HCT116 (cell line): ENCODE results near the gene SORCS2. TPM values are rescaled to one million over a fixed set of nuclear protein-coding genes. Genes with fewer than 3 reads are reported as not detected.

Experiments used
- ATAC-seq: fragments of 200-7000 bp; cut with Tn5 transposase; 2 replicates; pipeline ENCODE4 v1.9.1; 2020; ENCODE audit warnings: mild to moderate bottlenecking, moderate library complexity
- BruUV-seq: library from RNA; stranded (reverse); fragments of 400-500 nt; replicated peaks from 2 replicates; lab custom pipeline; 2021; lab: Mats Ljungman, UMichigan
- CTCF ChIA-PET: fragments of 300-600 bp; sonication (Branson Sonifier 250); formaldehyde crosslinking; loops from one replicate; lab custom pipeline; 2021; ENCODE audit warnings: antibody characterized with exemption; lab: Charles Lee
- POLR2A ChIA-PET: fragments of 300-600, 350-600 bp; sonication (Branson Sonifier 250); formaldehyde crosslinking; loops from one replicate; lab custom pipeline; 2021; ENCODE audit warnings: antibody characterized with exemption; lab: Charles Lee
- RAD21 ChIA-PET, 2 experiments: fragments of 300-600 bp; sonication (Branson Sonifier 250); formaldehyde crosslinking; loops; one replicate each; lab custom pipeline; 2023; ENCODE audit warnings: low total read pairs in 2 of 2; ENCODE audit not compliant: uncharacterized antibody in 2 of 2, unreplicated experiment in 2 of 2, low non-redundant PET in 1 of 2; lab: Charles Lee
- DNase-seq: peaks from one replicate; pipeline ENCODE4 v3.0.0-alpha.2; 2010; ENCODE audit warnings: low read depth, low spot score
- H2AFZ ChIP-seq: fragments of 200-600 bp; shearing (Covaris generic), sonication (generic); 2 replicates; pipeline ENCODE4 v1.6.1; 2017; ENCODE audit warnings: low read depth, mixed run types, mixed read lengths, antibody characterized with exemption, low read length; ENCODE audit not compliant: poor library complexity, severe bottlenecking
- H3K27ac ChIP-seq: 2 replicates; pipeline ENCODE4 v1.5.1; 2012; ENCODE audit warnings: low read depth, low read length
- H3K27me3 ChIP-seq: fragments of 200-600 bp; sonication (generic); 2 replicates; pipeline ENCODE4 v1.6.1; 2016; ENCODE audit warnings: mixed run types, low read length, mixed read lengths; ENCODE audit not compliant: insufficient read depth
- H3K36me3 ChIP-seq, 2 experiments: fragments of 200-500 bp in 1 of 2; fragments of 200-600 bp in 1 of 2; sonication (Bioruptor generic) in 1 of 2; sonication (generic) in 1 of 2; 2 replicates each; pipeline versions ENCODE4 v1.5.1 to v1.6.1; 2014 to 2016; ENCODE audit warnings: low read length in 2 of 2, inconsistent platforms in 1 of 2, mixed read lengths in 1 of 2, mixed run types in 1 of 2; ENCODE audit not compliant: insufficient read depth in 2 of 2, control insufficient read depth in 1 of 2
- H3K4me1 ChIP-seq, 2 experiments: fragments of 200-600 bp in 1 of 2; sonication (generic) in 1 of 2; 2 replicates each; pipeline versions ENCODE4 v1.5.1 to v1.6.1; 2012 to 2017; ENCODE audit warnings: low read length in 2 of 2, inconsistent platforms in 1 of 2, mild to moderate bottlenecking in 1 of 2, mixed read lengths in 1 of 2, mixed run types in 1 of 2, moderate library complexity in 1 of 2; ENCODE audit not compliant: insufficient read depth in 2 of 2, control insufficient read depth in 1 of 2
- H3K4me2 ChIP-seq: fragments of 200-600 bp; sonication (generic); 2 replicates; pipeline ENCODE4 v1.6.1; 2017; ENCODE audit warnings: mixed run types, low read length, mixed read lengths
- H3K4me3 ChIP-seq, 2 experiments: fragments of 200-600 bp in 1 of 2; sonication (generic) in 1 of 2; replicated peaks in 1 of 2; 2 replicates each; pipeline ENCODE4 v1.5.1; 2011 to 2016; ENCODE audit warnings: low read length in 2 of 2, control low read depth in 1 of 2, low read depth in 1 of 2, mild to moderate bottlenecking in 1 of 2, mixed read lengths in 1 of 2, mixed run types in 1 of 2
- H3K79me2 ChIP-seq: fragments of 200-600 bp; sonication (generic); 2 replicates; pipeline ENCODE4 v1.6.1; 2017; ENCODE audit warnings: mild to moderate bottlenecking, mixed run types, low read length, moderate library complexity, mixed read lengths; ENCODE audit not compliant: insufficient read depth
- H3K9ac ChIP-seq: fragments of 200-600 bp; sonication (generic); 2 replicates; pipeline ENCODE4 v1.6.1; 2016; ENCODE audit warnings: low read length, mixed read lengths
- H3K9me2 ChIP-seq: fragments of 200-600 bp; sonication (generic), shearing (Covaris generic); 2 replicates; pipeline ENCODE4 v1.6.1; 2017; ENCODE audit warnings: mixed run types, mild to moderate bottlenecking, moderate library complexity; ENCODE audit not compliant: insufficient read depth
- H3K9me3 ChIP-seq, 2 experiments: fragments of 200-500 bp in 1 of 2; fragments of 200-600 bp in 1 of 2; sonication (Bioruptor generic) in 1 of 2; sonication (generic) in 1 of 2; 2 replicates each; pipeline ENCODE4 v1.6.1; 2014 to 2017; ENCODE audit warnings: low read length in 2 of 2, mixed read lengths in 2 of 2, inconsistent platforms in 1 of 2, low read depth in 1 of 2, mild to moderate bottlenecking in 1 of 2, mixed run types in 1 of 2, moderate library complexity in 1 of 2; ENCODE audit not compliant: control insufficient read depth in 1 of 2, insufficient read depth in 1 of 2
- H4K20me1 ChIP-seq: fragments of 200-600 bp; sonication (generic), shearing (Covaris generic); 2 replicates; pipeline ENCODE4 v1.6.1; 2017; ENCODE audit warnings: mixed run types, mild to moderate bottlenecking, moderate library complexity; ENCODE audit not compliant: insufficient read depth
- CEBPB ChIP-seq: IDR thresholded peaks from 2 replicates; pipeline ENCODE4 v1.6.1; 2012; ENCODE audit warnings: low read depth
- EZH2 ChIP-seq: fragments of 200-600 bp; sonication (generic); IDR thresholded peaks from 2 replicates; pipeline ENCODE4 v1.6.1; 2017; ENCODE audit warnings: antibody characterized with exemption, mixed run types
- FOSL1 ChIP-seq: IDR thresholded peaks from 2 replicates; pipeline ENCODE4 v1.6.1; 2012; ENCODE audit warnings: low read depth
- JUND ChIP-seq: IDR thresholded peaks from 2 replicates; pipeline ENCODE4 v1.6.1; 2012
- RAD21 ChIP-seq: IDR thresholded peaks from 2 replicates; pipeline ENCODE4 v1.6.1; 2012; ENCODE audit warnings: low read depth, mild to moderate bottlenecking
- SP1 ChIP-seq: IDR thresholded peaks from 2 replicates; pipeline ENCODE4 v1.6.1; 2012; ENCODE audit warnings: low read depth
- TCF7L2 ChIP-seq: IDR thresholded peaks from 2 replicates; pipeline ENCODE4 v1.7.0; 2011; ENCODE audit warnings: borderline replicate concordance, inconsistent platforms; ENCODE audit not compliant: insufficient read depth, insufficient read length; ENCODE audit errors: extremely low read depth
- YY1 ChIP-seq: IDR thresholded peaks from 2 replicates; pipeline ENCODE4 v1.6.1; 2011; ENCODE audit warnings: low read length, low read depth, moderate library complexity, mild to moderate bottlenecking; ENCODE audit not compliant: insufficient replicate concordance; ENCODE audit errors: extremely low read depth
- ZNF274 ChIP-seq: fragments of 200-500 bp; sonication (Bioruptor generic); IDR thresholded peaks from 2 replicates; pipeline ENCODE4 v1.6.1; 2014; ENCODE audit warnings: mild to moderate bottlenecking, low read depth, low read length, inconsistent platforms
- intact Hi-C: fragments of 100-400 bp; cut with micrococcal nuclease; formaldehyde crosslinking; loops from 2 replicates; pipeline ENCODE4 v1.10.0; 2022
- total RNA-seq: library from RNA; stranded (reverse); gene quantifications from one replicate; pipeline ENCODE4 v1.2.1, GENCODE V29; 2021; ENCODE audit not compliant: unreplicated experiment
- TF ChIP-seq, protein P1 (sequence below): IDR thresholded peaks from 2 replicates; pipeline ENCODE4 v1.6.1; 2011; ENCODE audit warnings: mild to moderate bottlenecking, low read length, moderate library complexity; ENCODE audit not compliant: insufficient replicate concordance; ENCODE audit errors: extremely low read depth
- TF ChIP-seq, protein P2 (sequence below): IDR thresholded peaks from 2 replicates; pipeline ENCODE4 v1.6.1; 2012; ENCODE audit warnings: low read depth
- TF ChIP-seq, protein P3 (sequence below): IDR thresholded peaks from 2 replicates; pipeline ENCODE4 v1.6.1; 2012
- TF ChIP-seq, protein P4 (sequence below): IDR thresholded peaks from 2 replicates; pipeline ENCODE4 v1.6.1; 2012

SORCS2 gene
- total RNA-seq, 1 experiment from 2014 or later: 0.37 TPM

DNA sequence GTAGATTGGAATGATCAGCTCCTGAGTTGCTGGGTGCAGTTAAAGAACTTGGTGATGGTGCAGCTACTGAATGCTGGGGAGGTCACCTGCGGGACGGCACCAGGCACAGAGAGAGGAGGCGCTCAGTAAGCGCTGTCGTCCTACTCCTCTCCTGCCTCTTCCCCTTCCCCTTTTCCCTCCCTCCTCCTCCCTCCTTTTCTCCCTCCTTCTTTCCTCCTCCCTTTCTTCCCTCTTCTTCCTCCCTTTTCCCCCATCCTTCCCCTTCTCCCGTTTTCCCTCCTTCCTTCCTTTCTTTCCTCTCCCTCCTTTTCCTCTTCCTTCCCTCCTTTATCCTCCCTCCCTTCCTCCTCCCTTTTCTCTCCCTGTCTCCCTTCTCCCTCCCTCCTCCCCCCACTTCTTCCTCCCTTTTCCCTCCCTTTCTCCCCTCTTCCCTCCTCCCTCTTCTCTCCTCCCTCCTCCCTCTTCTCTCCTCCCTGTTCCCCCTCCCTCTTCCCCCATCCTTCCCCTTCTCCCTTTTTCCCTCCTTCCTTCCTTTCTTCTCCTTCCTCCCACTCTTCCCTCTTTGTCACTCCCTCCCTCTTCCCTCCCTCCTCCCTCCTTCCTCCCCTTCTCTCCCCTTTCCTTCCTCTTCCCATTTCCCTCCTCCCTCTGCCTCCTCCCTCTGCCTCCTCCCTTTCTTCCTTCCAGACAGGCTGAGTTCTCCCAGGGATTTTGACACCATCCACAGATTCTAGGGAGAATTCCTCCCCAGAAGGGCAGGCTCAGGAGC, 330.3 kb downstream of the SORCS2 start:
- TF ChIP-seq JUND (no peak), TCF7L2 (no peak), CEBPB (no peak), FOSL1 (no peak), RAD21 (no peak), EZH2 (no peak), SP1 (no peak), YY1 (no peak), ZNF274 (no peak)
- TF ChIP-seq, protein P1, sequence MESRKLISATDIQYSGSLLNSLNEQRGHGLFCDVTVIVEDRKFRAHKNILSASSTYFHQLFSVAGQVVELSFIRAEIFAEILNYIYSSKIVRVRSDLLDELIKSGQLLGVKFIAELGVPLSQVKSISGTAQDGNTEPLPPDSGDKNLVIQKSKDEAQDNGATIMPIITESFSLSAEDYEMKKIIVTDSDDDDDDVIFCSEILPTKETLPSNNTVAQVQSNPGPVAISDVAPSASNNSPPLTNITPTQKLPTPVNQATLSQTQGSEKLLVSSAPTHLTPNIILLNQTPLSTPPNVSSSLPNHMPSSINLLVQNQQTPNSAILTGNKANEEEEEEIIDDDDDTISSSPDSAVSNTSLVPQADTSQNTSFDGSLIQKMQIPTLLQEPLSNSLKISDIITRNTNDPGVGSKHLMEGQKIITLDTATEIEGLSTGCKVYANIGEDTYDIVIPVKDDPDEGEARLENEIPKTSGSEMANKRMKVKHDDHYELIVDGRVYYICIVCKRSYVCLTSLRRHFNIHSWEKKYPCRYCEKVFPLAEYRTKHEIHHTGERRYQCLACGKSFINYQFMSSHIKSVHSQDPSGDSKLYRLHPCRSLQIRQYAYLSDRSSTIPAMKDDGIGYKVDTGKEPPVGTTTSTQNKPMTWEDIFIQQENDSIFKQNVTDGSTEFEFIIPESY: no peak
- TF ChIP-seq, protein P2, sequence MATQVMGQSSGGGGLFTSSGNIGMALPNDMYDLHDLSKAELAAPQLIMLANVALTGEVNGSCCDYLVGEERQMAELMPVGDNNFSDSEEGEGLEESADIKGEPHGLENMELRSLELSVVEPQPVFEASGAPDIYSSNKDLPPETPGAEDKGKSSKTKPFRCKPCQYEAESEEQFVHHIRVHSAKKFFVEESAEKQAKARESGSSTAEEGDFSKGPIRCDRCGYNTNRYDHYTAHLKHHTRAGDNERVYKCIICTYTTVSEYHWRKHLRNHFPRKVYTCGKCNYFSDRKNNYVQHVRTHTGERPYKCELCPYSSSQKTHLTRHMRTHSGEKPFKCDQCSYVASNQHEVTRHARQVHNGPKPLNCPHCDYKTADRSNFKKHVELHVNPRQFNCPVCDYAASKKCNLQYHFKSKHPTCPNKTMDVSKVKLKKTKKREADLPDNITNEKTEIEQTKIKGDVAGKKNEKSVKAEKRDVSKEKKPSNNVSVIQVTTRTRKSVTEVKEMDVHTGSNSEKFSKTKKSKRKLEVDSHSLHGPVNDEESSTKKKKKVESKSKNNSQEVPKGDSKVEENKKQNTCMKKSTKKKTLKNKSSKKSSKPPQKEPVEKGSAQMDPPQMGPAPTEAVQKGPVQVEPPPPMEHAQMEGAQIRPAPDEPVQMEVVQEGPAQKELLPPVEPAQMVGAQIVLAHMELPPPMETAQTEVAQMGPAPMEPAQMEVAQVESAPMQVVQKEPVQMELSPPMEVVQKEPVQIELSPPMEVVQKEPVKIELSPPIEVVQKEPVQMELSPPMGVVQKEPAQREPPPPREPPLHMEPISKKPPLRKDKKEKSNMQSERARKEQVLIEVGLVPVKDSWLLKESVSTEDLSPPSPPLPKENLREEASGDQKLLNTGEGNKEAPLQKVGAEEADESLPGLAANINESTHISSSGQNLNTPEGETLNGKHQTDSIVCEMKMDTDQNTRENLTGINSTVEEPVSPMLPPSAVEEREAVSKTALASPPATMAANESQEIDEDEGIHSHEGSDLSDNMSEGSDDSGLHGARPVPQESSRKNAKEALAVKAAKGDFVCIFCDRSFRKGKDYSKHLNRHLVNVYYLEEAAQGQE: no peak
- TF ChIP-seq, protein P3, sequence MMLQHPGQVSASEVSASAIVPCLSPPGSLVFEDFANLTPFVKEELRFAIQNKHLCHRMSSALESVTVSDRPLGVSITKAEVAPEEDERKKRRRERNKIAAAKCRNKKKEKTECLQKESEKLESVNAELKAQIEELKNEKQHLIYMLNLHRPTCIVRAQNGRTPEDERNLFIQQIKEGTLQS: no peak
- TF ChIP-seq, protein P4, sequence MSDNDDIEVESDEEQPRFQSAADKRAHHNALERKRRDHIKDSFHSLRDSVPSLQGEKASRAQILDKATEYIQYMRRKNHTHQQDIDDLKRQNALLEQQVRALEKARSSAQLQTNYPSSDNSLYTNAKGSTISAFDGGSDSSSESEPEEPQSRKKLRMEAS: no peak
- no peak for ATAC-seq

More for the DNA sequence above, 330.3 kb downstream of the SORCS2 start:
- Histone ChIP-seq H3K9me2 (no peaks in the 10 kb centered on the region), H3K36me3 (no peaks in the 10 kb centered on the region), H3K4me2 (no peak overlapping the region), H4K20me1 (no peaks in the 10 kb centered on the region), H3K79me2 (no peaks in the 10 kb centered on the region), H2AFZ (no peak overlapping the region), H3K27me3 (peaks cover 36% of the 10 kb centered on the region), H3K4me1 (no peaks in the 10 kb centered on the region), H3K27ac (no peak overlapping the region), H3K9ac (no peak overlapping the region), H3K4me3 (no peak overlapping the region), H3K9me3 (no peaks in the 10 kb centered on the region)
- no peak for DNase-seq
- CTCF ChIA-PET: no interaction called here
- intact Hi-C loops: no loop called here
- RAD21 ChIA-PET: no interaction called here
- POLR2A ChIA-PET: no interaction called here
- BruUV-seq: no TSS peak
